ENCODE measurements around the gene LIPC.
A peak's percentile ranks its signal among the peaks of the same experiment; 100 is the strongest.

The LIPC gene

DNA sequence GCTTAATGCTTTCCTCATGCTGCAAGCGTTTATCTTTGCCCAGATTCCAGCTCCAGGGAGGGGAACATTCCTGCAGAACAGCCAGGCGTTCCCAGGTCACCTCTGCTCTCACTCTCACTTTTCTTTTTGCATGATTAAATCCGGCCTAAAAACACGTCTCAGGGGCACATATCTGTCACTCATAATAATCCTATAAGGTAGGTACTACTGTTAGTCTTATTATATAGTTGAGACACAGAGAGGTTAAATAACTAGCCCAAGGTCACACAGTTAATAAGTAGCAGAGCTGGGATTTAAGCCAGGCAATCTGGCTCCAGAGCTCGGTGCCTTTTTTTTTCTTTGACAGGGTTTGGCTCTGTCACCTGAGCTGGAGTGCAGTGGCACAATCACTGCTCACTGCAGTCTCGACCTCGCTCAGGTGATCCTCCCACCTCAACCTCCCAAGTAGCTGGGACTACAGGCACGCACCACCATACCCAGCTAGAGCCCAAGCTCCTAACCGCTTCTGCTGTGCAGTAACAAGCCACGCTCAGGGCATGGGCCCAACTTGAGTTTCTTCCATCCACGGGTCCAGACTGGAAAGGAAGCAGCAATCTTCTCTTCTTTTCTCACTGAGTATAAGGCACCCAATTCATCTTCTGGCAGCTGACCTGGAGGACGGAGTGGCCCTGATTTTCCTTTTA is 96.5 kb downstream of the LIPC start:
- Histone ChIP-seq H3K9me3 (ENCODE audit: control insufficient read depth, insufficient read depth, low read depth, low read length) (no peaks in the 10 kb centered on the region), H3K4me3 (ENCODE audit: low read depth, low read length) (no peak overlapping the region), H3K4me1 (ENCODE audit: control insufficient read depth, insufficient read depth, low read length) (no peaks in the 10 kb centered on the region), H3K36me3 (ENCODE audit: control insufficient read depth in 2 of 2, insufficient read depth in 1 of 2, low read length in 2 of 2) (no peaks in the 10 kb centered on the region), H3K27ac (ENCODE audit: extremely low read depth, low read depth, low read length) (no peak overlapping the region)
- ChIA-PET CTCF (no interaction called here), POLR2A (no interaction called here)
- TF ChIP-seq ZNF350 (tag by site-specific recombination; IDR thresholded peaks at IDR 0.05) (no peak), ZNF830 (tag by site-specific recombination; IDR thresholded peaks at IDR 0.05; ENCODE audit: low read depth) (no peak), ZNF239 (tag by site-specific recombination; IDR thresholded peaks at IDR 0.05) (no peak), ZNF341 (tag by site-specific recombination; IDR thresholded peaks at IDR 0.05; ENCODE audit: low read depth) (peak; percentile 37; the same call in 1 of the 2 replicates), ZNF416 (tag by site-specific recombination; IDR thresholded peaks at IDR 0.05) (no peak)
- TF ChIP-seq, protein P1, sequence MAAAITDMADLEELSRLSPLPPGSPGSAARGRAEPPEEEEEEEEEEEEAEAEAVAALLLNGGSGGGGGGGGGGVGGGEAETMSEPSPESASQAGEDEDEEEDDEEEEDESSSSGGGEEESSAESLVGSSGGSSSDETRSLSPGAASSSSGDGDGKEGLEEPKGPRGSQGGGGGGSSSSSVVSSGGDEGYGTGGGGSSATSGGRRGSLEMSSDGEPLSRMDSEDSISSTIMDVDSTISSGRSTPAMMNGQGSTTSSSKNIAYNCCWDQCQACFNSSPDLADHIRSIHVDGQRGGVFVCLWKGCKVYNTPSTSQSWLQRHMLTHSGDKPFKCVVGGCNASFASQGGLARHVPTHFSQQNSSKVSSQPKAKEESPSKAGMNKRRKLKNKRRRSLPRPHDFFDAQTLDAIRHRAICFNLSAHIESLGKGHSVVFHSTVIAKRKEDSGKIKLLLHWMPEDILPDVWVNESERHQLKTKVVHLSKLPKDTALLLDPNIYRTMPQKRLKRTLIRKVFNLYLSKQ (tag by site-specific recombination; IDR thresholded peaks at IDR 0.05; ENCODE audit: borderline replicate concordance): no peak

DNA sequence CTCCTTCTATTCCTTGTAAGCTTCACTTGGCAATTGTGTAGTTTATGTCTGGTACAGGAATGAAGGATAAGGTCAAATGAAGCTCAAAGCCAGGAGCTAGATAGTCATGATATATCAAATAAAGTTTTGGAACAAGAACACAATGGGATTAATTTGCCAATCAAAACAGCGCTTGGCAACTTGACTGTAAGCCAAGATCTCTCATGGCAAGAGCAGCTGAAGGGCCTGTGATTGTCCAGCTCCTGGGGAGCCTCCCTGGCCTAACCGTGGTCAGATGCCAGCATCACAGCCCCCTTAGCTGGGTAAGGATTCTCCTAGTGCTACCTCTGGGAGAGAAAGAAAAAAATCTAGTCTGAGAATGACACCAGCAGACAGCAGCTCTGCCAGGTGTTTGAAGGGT is 97.2 kb downstream of the LIPC start:
- no peak for TF ChIP-seq ZNF629 (tag by site-specific recombination; IDR thresholded peaks at IDR 0.05)
- no peak for TF ChIP-seq ZBTB8A (tag by site-specific recombination; IDR thresholded peaks at IDR 0.05)
- no peak for TF ChIP-seq ZNF366 (tag by site-specific recombination; conservative IDR thresholded peaks at IDR 0.05)
- no peak for TF ChIP-seq ZNF37A (tag by site-specific recombination; IDR thresholded peaks at IDR 0.05)
- TF ChIP-seq ZFP3 (tag by site-specific recombination; IDR thresholded peaks at IDR 0.05; ENCODE audit: low read depth): no peak
- no peak for TF ChIP-seq ZBTB7A (tag by site-specific recombination; IDR thresholded peaks at IDR 0.05; ENCODE audit: low read depth)
- no peak for TF ChIP-seq ZNF391 (tag by site-specific recombination; IDR thresholded peaks at IDR 0.05; ENCODE audit: borderline replicate concordance, low read depth)
- TF ChIP-seq ZNF140 (tag by site-specific recombination; IDR thresholded peaks at IDR 0.05): no peak
- no peak for TF ChIP-seq OVOL3 (tag by site-specific recombination; IDR thresholded peaks at IDR 0.05)
- no peak for TF ChIP-seq GLIS1 (tag by site-specific recombination; IDR thresholded peaks at IDR 0.05)
- no peak for TF ChIP-seq ZNF175 (tag by site-specific recombination; IDR thresholded peaks at IDR 0.05)
- no peak for TF ChIP-seq ZNF777 (tag by site-specific recombination; IDR thresholded peaks at IDR 0.05; ENCODE audit: borderline replicate concordance)
- CTCF ChIA-PET: no interaction called here
- no peak overlapping the region for H3K27ac ChIP-seq (ENCODE audit: extremely low read depth, low read depth, low read length)

DNA sequence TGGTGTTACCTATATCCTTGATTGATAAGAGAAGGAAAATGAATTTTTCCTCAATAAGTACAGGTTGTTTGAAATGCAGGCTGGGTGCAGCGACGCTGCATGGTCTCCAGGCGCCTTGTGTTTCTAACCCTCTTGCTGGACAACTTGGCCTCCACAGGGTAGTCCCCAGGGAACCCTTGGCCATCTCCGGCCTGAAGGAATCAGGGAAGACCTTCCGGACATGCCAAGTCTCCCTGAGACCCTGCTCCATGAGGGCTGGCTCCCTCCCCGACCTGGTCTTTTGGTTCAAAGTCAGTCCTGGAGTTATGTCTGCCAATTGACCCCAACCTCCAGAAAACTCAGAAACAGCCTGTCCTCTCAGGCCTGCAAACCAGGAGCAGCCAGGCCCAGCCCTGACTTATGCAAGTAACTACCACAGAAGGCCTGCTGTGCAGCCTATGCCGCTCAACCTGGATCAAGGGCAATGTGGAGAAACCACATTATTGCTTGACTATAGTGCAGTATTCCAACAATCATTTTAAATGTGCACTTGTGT is 98.3 kb downstream of the LIPC start:
- H3K27ac ChIP-seq (ENCODE audit: extremely low read depth, low read depth, low read length): no peak overlapping the region
- ChIA-PET POLR2A (no interaction called here), CTCF (no interaction called here)
- no peak overlapping the region for H3K4me3 ChIP-seq (ENCODE audit: low read depth, low read length)
- no peaks in the 10 kb centered on the region for H3K36me3 ChIP-seq (ENCODE audit: control insufficient read depth in 2 of 2, insufficient read depth in 1 of 2, low read length in 2 of 2)
- no peaks in the 10 kb centered on the region for H3K4me1 ChIP-seq (ENCODE audit: control insufficient read depth, insufficient read depth, low read length)
- no peak for TF ChIP-seq GLI4 (tag by site-specific recombination; IDR thresholded peaks at IDR 0.05)
- TF ChIP-seq ZSCAN16 (tag by site-specific recombination; IDR thresholded peaks at IDR 0.05): no peak
- no peak for TF ChIP-seq ZNF214 (tag by site-specific recombination; IDR thresholded peaks at IDR 0.05; ENCODE audit: borderline replicate concordance)
- TF ChIP-seq, protein P2, sequence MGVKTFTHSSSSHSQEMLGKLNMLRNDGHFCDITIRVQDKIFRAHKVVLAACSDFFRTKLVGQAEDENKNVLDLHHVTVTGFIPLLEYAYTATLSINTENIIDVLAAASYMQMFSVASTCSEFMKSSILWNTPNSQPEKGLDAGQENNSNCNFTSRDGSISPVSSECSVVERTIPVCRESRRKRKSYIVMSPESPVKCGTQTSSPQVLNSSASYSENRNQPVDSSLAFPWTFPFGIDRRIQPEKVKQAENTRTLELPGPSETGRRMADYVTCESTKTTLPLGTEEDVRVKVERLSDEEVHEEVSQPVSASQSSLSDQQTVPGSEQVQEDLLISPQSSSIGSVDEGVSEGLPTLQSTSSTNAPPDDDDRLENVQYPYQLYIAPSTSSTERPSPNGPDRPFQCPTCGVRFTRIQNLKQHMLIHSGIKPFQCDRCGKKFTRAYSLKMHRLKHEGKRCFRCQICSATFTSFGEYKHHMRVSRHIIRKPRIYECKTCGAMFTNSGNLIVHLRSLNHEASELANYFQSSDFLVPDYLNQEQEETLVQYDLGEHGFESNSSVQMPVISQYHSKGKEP (tag by site-specific recombination; IDR thresholded peaks at IDR 0.05): no peak
- no peaks in the 10 kb centered on the region for H3K9me3 ChIP-seq (ENCODE audit: control insufficient read depth, insufficient read depth, low read depth, low read length)

More for the DNA sequence above, 97.2 kb downstream of the LIPC start:
- POLR2A ChIA-PET: no interaction called here
- Histone ChIP-seq H3K36me3 (ENCODE audit: control insufficient read depth in 2 of 2, insufficient read depth in 1 of 2, low read length in 2 of 2) (no peaks in the 10 kb centered on the region), H3K4me1 (ENCODE audit: control insufficient read depth, insufficient read depth, low read length) (no peaks in the 10 kb centered on the region), H3K4me3 (ENCODE audit: low read depth, low read length) (no peak overlapping the region), H3K9me3 (ENCODE audit: control insufficient read depth, insufficient read depth, low read depth, low read length) (no peaks in the 10 kb centered on the region)

Measured in HEK293 (cell line).